NCI-H146 treated with DMSO at 0.1 percent for 48 hours (cell line): ENCODE data around the gene CHD5.

Experiments
- DNase-seq: peaks from one replicate; lab custom pipeline; 2025; ENCODE audit not compliant: unreplicated experiment; lab: John Stamatoyannopoulos, UW

The CHD5 gene

DNA sequence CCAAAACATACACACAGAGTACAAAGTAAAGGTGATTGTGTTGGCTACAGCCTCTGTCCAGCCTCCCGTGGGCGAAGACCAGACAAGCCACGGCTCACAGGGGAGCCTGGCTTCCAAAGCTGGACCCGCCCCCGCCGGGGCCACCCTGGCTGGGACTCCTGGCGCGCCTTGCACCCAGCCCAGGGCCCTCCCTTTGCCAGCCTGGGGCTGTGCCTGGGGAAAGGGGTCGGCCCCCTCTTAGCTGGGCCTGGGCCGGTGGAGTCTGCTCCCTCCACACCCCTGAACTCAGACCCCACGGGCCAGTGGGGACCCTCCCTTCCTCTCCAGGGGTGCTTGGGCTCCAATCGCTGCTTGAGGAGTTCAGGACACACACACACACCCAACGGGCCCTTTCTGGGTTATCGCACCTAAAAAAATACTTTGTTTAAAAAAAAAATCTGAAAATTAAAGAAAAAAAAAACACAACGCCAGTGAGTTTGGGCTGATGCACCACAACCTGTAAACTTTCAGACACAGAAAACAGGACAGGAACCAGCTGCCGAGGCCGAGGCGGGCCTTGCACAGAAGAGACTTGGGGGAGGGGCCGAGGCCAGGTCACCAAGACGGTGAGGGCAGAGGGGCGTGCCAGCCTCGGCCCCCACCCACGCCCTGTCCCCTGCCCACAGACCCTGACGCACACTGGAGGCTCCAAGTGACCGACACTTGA, 78.1 kb downstream of the CHD5 start:
- no peak for DNase-seq

DNA sequence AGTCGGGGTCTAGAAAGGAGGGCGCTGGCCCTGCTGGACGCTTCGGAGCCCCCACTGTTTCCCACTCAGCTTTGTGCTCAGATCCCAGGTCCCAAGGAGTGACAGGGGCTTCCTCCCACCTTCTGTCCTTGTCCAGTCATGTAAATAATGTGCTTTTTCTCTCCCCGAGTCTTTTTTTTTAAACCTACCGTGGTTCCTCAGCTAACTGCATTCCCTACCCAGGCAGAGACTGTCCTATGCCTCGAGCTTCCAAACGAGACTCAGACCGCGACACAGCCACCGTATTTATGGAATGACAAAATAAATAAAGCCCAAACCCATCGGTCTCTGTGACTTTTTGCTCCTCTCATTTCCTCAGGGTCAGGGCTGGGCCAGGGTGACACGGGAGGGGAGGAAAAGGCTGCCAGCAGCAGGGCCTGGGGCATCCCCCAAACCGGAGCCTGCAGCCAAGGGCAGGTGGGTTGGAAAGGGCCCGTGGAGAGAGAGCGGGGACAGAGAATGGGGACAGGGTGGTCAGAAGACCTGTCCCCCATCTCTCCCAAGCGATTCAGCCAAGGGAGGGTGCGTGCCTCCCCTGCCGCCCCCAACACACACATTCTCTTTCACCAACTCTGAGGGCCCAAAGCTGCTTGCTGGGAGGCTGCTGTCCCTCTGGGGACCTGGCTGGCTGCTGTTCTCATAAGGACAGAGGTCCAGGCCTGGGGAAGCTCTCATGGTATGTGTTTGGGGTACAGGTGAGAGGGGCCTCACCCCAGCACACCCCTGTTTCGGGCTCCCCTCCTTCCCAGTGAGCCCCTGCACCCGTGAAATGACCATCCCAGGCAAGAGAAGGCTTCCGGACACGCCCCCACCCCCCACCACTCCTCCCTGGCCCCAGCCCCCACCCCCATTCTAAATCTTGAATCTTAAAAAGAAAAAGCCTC, 79.0 kb downstream of the CHD5 start:
- DNase-seq = no peak

GRCh38 chr1:6099787-6100765, 80.0 kb downstream of the CHD5 start:
- DNase-seq = no peak

DNA sequence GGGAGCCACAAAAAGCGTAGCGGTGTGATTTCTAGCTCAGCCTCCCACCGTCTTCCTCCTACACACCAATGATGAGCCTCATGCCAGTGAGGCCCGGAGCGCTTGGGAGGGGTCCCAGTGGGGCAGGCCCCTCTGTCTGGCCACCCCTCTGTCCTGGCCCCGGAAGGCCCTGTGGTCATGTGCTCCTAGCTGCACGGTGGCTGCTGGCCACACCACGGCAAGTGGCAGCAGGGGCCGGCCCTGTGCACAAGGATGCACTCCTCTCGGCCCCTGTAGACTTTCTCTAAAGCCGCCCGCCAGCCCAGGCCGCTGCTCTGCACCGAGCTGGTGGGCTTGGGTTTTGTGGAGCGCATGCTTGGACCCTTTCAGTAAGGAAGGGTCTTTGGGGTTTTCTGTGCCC, 80.8 kb downstream of the CHD5 start:
- no peak for DNase-seq

DNA sequence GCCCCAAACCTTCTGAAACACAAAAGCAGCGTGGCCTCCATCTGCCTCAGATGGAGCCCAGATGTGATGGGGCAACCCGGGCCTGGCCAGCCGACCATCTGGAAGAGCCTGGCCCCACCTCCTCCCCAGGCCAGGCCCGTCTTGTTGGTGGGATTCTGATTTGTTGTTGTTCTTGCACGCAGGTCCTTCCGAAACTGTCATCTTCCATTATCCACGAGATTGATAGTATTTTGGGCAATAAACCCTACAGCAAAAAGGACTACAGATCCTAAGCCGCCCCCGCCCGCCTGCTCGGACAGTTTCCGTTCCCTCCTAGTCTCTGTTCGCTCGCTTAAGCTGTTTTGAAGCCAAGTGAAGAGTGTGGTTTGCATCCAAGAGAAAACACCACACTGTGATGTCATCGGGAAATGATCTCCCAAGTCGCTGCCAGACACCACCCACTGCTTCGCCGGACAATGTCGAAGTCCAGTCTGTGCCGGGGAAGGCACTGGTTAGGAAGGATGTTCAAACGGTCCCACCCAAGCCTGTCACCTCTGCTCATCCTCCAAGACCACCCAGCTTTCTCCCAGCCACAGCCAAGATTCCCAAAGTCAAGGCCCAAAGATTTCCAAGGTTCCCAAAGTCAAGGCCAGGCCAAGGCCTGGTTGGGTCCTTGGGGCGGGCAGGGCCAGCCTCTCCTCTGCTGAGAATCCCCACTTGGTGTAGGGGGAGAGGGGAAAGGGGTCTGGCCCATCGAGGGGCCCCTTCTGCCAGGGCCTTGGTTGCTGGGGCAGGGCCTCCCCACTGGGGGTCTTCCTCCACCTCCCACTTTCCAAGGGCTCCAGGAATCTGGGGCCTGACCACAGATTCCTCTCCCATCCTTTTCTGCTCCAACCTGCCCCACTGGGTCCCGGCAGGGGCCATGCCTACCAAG, 81.6 kb downstream of the CHD5 start:
- DNase-seq = no peak

- no peak for DNase-seq
Measured at GRCh38 chr1:6097824-6098223, 82.3 kb downstream of the CHD5 start.

DNA sequence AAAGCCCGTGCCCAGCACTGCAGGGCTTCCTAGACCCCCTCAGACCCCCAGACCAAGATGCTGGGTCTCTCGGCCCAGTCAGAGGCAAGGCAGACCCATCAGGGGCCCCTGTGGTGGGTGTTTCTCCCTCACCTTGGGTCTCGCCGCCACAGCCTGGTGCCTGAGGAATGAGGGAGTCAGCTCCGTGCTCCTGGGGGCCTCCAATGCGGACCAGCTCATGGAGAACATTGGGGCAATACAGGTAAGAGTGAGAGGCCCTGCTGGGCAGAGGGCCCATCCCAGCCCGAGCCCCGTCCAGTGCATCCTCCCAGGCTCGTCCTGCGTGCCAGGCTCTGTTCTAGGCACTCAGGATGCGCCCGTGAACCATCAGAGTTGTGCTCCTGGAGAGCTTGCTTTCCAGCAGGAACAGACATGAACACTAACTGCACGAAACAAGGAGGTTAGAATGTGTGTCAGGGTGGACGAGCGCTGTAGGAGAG, 83.0 kb downstream of the CHD5 start:
- DNase-seq = no peak

- no peak for DNase-seq
Measured at GRCh38 chr1:6096243-6097116, 83.6 kb downstream of the CHD5 start.

- DNase-seq = no peak
Measured at GRCh38 chr1:6095511-6096242, 84.4 kb downstream of the CHD5 start.

DNA sequence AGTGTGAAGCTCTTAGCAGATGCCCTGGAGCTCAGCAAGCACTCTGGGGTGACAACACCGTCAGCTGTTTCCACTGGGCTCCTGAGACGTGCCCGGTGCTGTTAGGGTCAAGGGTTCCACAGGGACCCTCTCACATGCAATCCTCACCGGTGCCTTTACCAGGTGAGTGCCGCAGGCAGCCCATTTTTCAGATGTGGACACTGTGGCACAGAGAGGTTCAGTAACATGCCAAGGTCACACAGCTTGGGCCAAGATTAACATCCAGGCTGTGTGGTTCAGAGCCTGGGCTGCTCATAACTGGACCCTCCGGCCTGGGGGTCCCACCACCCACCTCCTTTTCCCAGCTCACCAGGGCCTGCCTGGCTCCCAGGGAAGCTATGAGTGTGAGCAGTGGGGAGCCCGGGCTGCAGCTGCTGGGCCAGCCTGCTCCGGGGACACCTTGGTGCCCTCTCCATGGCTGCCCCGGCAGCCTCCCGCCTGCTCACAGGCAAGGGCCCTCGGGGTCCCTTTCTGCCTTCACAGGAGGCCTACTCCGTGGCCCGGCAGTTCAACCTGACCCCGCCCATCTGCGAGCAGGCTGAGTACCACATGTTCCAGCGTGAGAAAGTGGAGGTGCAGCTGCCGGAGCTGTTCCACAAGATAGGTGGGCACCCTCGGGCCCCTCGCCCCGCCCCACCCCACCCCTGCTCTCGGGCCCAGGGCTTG, 85.2 kb downstream of the CHD5 start:
- DNase-seq = no peak

DNA sequence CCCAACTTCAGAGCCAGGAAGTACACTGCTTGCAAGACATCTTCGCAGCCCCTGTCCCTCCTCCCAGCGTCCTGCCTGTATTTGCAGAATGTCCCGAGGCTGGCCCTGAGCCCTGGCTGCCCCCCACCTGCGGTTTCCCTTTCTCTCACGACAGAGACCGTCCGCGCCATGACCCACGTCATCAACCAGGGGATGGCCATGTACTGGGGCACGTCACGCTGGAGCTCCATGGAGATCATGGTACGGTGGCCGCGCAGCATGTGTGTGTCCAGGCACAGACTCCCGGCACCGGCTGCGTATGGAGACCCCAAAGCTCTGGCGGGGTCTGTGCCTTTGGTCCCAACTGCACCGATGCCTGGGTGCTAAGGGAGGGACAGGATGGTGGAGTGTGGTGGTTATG, 85.9 kb downstream of the CHD5 start:
- no peak for DNase-seq

DNA sequence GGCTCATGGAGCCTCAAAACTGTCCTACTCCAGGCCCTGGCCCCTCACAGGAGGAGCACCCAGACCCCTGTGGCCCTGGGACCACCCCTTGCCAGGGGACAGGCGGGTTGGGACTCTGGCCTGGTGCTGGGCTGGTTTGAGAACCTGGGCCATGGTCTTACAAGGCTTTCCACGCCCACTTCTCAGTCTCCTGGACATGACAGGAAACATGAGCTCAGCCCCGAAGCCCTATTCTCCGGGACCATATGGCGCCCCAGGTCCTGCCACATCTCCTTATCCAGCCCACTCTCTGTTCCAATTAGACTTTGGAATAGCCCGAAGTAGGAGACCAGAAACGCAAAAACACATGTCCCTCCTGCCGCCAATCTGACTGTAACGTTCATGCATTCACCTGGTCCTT, 86.5 kb downstream of the CHD5 start:
- DNase-seq = no peak

DNA sequence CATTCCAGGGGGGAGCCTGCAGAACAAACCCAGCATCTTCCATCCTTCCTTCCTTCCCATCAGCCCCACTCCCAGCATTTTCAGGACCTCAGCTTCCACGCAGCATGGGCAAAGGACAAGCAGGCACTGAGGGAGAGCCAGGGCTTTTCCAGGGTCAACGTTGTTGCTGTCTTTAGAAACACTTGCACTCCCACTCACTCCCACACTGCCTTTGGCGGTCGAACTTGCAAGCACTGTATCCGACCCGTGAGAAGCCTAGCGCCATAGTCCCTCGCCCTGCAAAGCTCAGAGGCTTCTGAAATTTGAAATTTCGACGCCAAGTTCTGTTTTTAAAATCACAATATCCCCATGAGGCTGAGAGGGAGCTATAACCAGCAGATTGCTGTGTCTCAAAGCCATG, 87.0 kb downstream of the CHD5 start:
- no peak for DNase-seq

GRCh38 chr1:6092211-6092610, 87.9 kb downstream of the CHD5 start:
- DNase-seq = no peak

GRCh38 chr1:6091823-6092109, 88.4 kb downstream of the CHD5 start:
- no peak for DNase-seq

DNA sequence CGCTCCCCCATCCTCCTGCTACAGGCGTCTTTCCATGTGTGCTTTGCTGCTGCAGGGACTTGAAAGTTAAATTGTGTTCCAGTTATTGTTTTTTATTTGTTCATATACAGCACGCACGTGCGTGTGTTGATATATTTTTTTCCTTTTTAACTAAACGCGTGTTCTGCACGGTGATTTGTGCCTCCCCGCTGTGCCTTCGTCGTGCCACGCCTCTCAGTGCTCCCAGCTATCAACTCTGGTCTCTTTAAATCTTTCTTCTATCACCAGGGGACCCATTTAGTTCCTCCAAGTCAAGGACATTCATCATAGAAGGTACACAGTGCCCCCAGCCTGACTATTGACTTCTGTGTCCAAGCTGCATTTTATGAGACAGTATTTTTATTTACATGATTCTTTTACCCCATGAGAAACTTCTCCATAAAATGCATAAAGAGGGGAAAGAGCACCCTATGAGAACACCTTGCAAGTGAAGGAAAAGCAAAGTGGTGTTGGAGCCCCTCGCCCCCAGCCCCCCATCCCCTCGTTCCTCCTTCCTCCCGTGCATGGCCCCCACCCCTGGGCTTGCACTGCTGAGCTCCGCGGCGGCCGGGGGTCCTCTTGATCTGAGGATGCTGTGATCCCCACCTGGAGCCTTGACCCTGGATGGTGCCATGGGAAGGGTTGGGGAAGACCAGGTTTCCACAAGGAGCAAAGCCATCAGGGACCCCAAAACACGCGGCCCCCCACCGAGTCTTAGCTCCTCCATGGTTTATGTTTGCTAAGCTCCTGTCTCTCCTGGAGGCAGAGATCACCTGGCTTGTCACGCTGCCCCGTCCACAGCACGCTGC, 88.9 kb downstream of the CHD5 start:
- DNase-seq = no peak

- DNase-seq = no peak
Measured at GRCh38 chr1:6090288-6090687, 89.8 kb downstream of the CHD5 start.
